HTERT RPE-1 (cell line): Measurements from ENCODE around the gene CSNK2B.
"Not testable (repeated sequence)": the region's sequence is repeated elsewhere in the genome, so short reads cannot be mapped to it uniquely, and the experiment has no call there.

Experiments used
- in situ Hi-C: fragments of 300-500 bp; cut with MboI; formaldehyde crosslinking; loops from 4 replicates; pipeline ENCODE4 v1.14.3; 2020; ENCODE audit warnings: low sequenced_read_pairs

The CSNK2B gene

DNA sequence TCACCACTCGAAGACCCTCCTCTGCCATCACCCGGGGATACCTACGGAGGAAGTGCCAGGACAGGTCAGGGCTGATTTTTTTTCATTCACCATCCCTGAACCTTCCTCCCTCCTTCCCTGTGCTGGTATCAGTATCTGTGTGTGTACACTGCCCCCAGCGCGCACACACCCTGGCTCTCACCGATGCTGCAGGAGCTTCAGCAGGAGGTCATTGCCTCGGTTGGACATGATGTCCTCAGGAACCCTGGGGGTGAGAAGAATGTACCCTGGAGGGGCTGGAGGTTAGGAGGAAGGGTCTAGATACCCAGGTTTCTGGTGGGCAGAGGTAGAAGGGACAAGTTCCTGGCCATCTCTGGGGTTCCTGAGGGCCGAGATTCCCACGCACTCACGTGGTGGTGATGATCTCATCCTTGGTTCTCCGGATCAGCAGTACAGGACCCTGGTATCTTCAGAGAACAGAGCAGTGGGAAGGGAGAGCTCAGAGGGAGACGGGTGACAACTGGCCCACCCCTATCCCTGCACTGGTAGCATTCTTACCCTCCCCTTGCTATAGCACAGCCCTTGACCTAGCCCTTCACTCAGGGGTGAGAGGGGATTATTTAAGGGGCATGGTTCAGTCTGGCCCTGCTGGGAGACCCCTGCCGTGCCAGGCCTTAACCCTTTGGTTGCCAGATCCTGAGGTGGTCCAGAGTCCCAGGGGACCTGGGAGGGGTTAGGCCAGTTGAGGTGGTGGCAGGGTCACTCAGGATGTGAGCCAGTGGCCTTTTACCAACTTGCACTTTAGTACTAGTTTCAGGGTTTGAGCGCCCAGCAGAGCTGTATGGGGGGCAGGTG, 22.2 kb downstream of the CSNK2B start:
- in situ Hi-C loops: no loop called here

DNA sequence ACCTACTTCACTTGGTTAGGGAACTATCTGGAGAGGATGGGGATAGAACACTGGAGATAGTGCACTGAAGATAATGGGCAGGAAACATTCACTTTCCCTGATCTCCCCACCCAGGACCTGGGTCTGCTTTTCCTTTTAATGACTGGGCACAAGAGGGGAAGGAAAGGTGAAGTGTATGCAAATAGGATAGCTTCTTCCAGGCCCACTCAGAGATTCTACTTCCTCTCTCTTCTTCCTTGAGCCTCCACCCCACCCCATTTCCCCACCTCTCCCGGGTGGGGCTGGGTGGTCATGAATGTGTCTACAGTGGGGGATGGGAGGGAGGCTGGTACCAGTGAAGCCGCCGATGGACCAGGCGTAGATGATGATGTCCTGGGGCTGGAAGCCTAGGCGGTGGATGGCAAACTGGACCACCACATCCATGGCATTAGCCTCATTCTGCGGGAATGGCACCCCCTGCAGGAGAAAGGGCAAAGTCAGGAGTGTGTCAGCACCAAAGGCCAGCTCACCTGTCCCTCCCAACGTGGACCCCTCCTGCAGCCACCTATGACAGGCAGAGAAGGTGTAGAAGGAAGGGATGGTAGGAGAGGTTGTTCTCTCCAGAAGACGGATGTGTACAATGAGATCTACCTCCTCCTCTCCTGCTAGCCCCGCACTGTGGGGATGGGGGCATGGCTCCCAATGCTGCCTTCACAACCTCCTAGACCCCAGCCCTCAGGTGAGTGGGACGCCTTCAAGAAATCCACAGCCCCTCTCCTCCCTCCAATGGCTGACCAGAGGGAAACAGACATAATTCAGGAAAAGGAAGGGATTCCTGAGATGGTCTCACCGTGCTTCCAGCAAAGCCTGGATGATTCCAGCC, 23.6 kb downstream of the CSNK2B start:
- in situ Hi-C loops: no loop called here

DNA sequence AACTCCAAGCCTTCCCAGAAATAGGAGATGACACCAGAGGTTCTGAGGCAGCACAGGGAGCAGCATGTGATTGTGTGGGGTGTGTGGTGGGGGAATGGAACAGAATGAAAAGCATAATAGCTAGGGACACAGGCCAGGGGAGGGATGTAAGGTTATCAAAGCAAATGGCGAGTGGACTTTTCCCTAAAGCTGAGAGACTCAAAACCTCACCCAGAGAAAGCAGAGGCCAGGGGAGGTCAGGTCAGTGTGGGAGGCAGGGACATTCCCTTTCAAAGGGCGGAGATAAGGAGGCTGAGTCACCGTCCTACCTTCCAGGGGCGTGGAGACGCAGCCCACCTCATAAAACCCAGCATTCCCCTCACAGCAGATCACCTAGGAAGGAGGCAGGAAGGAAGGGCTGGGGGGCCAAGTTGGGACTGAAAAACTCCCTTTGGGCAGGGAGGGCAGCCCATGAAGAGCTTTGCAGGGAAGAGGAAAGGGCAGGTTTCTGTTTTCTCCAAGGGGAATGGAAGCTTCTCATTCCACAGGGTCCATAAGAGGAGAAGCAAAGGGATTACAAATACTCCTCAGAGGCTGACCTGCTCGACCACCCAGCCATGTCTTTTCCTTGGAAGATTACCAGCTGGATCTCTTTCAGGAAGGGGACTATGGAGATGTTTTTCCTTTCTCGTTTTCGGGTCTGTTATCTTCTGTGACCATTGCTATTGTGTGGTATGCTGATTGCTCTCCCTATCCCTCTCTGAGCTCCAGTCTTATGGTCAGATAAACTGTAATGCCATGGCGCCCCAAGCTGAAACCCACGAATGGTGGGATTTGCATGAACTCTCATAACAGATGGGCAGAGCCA, 24.6 kb downstream of the CSNK2B start:
- in situ Hi-C loops: no loop called here

DNA sequence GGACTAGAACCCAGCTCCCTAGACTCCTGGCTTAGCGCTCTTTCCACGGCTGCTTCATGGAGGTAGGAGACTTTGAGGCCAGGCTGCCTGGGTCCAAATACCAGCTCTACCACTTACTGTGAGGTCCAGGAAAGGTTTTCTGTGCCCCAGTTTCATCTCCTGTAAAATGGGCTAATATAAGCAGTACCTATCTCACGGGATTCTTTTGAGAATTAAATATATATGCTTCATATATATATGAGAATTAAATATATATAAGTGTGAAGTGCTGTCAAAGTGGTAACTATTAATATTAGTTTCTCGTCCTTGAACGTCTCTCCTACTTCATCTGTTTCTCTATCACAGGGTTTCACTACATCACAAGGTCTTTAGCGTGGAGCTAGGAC, 25.2 kb downstream of the CSNK2B start:
- in situ Hi-C loops: no loop called here

DNA sequence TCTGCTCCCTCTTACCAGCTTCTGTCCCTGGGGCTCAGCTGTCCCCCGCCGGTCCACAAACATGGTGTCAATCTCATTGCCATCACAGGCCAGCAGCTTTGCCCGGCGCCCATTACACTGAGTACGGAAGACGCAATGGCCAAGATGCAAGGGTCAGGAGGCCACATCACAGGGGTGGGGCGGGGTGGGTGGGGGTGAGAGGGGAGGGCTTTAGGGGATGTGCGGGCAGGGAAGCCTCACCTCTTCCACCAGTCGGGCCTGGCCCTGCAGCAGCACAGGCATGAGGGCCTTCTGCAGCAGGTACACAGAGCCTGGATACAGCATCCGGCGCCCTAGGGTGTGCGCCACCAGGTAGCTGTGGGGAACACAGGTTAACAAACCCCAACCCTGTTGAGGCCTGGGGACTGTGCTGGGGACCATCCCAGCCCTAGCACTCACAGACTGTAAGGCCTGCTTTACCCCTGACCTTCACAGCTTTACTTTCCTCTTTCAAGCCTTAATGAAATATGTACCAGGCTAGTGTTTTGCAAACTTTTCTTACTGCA, 25.8 kb downstream of the CSNK2B start:
- in situ Hi-C loops: no loop called here

DNA sequence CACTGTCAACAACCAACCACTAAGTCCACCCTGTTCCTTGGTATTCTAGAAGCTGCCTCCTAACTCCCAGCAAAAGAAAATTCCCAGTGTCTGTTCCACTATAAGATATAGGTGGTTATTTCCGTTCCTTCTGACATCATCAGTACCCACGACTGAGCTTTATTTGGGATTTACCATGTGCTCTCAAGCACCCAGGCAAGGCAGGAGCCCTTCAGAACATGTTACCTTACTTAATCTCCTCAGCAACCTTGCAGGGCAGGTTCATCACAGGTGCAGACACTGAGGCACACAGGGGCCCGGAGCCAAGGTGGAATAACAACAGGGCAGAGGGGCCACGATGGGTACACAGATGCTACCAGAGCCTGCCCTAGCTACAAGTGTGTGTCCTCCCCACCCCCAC, 26.5 kb downstream of the CSNK2B start:
- in situ Hi-C loops: no loop called here

DNA sequence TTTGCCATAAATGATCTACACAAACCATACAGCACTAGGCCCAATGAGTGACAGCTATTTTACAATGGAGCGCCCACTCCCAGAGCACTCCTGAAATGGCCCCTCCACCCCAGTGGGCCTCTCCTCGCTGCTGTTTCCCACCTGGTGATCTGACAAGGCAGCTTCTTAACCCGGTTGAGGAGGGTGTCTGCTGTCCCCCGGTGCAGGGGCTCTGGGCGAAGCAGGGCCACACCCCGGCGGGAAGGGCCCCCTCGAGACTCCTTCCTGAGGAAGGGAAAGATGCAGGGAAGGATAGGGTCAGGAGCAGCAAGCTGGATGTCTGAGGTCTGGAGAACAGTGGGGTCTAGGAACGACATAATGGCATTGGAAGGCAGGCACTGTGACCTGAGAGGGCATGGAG, 27.0 kb downstream of the CSNK2B start:
- in situ Hi-C loops: no loop called here

DNA sequence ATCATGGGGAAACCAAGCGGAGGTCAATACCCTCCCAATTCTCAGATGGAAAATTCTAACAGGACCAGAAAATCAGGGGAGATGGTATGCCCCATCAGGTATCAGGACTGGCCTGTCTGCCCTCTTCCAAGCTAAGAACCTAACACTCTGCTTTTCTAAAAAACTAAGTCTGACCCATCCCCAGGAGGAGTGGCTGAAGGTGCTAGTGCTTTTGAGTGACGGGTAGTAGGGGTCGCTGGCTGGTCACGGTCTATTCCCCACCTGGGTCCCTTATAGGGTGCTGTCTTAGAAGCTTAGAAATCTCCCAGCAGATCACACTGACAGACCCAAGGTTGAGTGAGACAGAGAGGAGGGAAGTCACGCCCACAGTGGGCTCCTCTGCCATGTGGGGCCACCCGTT, 27.7 kb downstream of the CSNK2B start:
- in situ Hi-C loops: no loop called here

DNA sequence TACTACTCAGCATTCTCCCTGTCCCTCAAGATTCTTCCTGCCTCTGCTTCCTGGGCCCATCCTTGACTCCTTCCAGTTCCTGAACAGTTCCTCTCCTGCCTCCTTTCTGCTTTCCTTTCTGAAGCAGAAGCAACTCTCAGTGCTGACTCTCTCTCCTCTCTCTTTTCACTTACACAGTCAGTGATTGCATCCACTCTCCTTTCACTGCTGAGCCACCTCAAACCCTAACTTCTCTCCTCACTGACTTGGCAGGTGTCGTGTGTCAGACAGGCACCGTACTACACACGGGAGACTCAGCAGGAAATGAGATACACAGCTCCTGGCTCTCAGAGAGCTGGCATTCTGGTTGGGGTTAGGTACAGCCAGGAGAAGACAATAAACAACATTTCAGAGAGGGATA, 31.7 kb downstream of the CSNK2B start:
- in situ Hi-C loops: no loop called here

DNA sequence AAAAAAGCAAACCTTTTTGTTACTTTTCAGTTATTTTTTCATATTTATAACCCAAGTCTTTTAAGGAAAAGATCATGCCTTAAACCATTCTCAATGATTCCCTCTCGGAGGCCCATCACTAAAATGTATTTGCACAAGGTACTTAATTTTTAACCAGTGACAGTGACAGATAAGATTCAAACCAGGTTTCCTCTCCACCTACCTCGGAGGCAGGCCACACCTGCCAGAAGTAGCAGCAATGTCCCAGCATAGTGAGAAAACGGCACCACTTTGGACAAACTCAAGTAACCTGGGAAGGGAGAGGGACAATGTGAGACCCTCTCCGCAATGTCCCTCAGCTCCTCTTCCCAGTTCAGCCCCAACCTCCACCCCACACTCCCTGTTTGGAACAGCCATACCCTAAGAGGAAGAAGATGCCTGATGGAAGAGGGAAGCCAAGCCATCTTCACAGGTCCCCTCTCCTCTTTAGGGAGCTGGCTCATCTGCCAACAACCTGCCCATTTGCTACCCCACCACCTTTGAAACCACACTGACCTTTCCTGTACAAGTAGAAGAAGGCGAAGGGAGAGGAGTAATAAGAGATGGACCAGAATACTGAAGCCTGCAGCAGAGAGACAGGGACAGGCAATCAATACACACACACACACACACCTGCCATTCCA, 35.0 kb downstream of the CSNK2B start:
- in situ Hi-C loops: no loop called here

DNA sequence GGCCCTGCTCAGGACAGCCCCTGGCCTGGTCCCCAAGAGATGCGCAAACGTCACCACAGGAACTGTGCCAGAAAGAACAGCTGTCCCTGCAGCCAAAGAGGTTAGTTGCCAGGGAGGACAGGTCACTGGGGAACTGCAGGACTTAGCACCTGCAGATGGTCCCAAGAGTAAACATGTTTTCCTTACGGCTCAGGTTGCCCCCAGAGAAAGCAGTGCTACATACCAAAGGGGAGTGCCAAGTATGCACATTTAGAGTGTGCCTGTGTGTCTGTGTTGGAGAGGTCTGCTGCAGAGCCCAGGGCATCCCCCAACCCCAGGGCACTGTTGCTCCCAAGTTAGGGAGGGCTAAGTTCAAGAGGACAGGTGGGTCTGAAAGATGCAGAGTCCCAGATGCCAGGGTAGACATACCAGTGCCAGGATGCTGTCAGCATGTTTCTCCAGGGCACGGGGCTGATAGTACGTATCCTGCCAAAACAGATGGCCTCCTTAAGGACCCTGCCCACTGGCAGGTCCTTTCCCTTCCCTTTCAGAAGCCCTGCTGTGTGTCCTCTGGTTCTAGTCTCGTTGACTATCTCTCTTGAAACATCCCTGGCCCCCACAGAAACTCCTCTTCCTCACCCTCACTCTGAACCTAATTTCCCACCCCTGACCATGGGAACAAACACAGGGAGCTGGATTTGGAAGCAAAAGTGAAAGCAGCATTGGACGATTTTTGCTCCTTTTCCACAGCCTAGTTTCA, 36.0 kb downstream of the CSNK2B start:
- in situ Hi-C loops: no loop called here

DNA sequence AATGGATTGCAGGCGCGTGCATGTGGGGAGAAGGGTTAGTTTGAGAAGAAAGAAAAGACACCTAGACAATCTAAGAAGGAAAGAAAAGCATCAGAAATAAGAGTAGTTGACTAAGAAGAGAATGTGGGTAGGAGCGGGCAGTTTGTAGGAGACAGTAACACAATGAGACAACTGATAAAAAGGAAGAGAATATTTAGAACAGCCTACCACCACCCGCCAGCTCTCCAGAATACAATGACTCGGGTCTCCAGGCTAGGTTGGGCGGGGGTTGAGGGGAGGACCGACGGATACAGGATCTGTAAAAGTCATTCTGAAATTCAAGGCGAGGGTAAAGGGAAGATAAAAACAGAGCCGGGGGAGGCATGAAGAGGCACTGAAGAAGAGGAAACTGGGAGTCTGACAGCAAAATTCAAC, 36.5 kb downstream of the CSNK2B start:
- in situ Hi-C loops: no loop called here

DNA sequence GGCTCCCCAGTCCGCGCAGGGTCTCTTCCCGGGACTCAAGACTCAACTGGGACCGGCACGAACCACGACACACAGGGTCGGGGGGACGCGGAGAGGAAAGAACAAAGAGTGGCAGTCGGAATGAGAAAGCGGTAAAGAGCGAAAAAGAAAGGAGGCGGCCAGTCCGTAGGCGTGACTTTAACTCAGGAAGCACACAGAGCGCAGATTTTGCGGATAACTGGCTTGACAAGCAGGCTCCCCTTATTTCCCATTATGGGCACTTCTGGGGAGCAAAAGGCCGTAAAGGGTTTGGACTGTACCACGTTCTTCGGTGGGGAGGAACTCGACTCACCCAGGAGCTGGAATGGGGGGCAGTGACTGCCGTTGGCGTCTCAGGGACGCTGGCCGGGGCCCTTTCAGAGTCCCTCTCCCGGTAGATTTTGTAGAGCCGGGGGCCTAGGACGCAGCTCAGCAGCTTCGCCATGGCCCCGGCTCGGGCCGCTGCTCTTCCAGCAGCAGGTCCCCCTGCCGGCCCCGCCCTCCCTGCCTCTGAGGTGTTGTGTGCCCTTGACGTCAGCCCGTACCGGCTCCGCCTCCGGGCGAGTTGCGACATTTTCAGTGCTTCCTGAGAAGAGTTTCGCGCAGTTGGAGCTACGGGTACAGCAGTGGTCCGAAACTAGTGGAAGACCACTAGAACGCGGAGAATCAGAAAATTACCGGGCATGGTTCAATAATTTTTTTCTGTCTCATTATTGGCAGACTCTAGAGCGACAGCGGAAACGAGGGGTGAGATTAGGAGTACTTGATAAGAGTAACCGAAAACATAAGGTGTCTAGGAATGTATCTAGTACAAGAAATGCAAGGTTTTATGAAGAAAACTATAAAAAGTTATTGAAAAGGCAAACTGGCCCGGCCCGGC, 37.2 kb downstream of the CSNK2B start, which contains the start of gene ABHD16A:
Gene ABHD16A (minus strand): TSS at position 506 of the 898 bp plus-strand sequence. CDS start 43 bp downstream, at position 463.
- in situ Hi-C loops: no loop called here

DNA sequence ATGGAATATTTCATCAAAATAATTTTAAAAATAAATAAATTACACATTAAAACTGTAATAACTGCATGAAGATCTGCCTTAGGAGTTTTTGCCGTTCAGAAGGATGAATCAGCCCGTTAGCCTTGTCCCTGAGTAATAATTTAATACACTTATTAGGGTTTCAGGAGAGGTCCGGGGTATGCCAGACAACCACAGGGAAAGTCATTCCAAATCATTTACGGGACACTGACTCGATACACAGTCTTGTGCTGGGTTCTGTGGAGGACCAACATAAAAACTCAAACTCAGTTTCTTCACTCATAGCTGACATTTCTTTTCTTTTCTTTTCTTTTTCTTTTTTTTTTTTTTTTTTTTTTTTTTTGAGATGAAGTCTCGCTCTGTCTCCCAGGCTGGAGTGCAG, 40.1 kb downstream of the CSNK2B start:
- in situ Hi-C loops: no loop called here

DNA sequence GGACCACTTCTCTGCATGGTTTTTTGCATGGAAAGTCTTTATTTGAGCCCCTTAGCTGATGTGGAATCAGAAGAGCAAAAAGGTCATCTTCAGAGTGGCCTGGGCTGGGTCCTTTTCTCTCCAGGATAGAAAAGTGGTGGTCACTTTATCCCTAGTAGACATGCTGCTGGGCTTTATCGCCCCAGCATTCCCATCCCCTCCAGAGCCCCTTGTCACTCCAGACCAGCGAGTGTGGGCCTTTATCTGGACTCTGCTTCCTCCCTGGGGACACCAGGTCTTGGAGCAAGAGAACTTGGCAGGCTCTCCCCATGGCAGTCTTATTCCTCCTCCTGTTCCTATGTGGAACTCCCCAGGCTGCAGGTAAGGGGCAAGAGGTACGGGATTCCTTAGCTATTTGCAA, 40.7 kb downstream of the CSNK2B start, which contains the start of gene LY6G6F:
Gene LY6G6F (plus strand): TSS at position 268 of the 400 bp plus-strand sequence. CDS start 41 bp downstream, at position 309.
- in situ Hi-C loops: no loop called here

DNA sequence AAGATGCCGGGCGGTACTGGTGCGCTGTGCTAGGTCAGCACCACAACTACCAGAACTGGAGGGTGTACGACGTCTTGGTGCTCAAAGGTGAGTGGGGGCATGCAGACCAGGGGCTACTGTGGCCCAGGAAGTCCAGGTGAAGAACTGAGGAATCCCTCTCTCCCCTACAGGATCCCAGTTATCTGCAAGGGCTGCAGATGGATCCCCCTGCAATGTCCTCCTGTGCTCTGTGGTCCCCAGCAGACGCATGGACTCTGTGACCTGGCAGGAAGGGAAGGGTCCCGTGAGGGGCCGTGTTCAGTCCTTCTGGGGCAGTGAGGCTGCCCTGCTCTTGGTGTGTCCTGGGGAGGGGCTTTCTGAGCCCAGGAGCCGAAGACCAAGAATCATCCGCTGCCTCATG, 41.8 kb downstream of the CSNK2B start:
- in situ Hi-C loops: no loop called here

DNA sequence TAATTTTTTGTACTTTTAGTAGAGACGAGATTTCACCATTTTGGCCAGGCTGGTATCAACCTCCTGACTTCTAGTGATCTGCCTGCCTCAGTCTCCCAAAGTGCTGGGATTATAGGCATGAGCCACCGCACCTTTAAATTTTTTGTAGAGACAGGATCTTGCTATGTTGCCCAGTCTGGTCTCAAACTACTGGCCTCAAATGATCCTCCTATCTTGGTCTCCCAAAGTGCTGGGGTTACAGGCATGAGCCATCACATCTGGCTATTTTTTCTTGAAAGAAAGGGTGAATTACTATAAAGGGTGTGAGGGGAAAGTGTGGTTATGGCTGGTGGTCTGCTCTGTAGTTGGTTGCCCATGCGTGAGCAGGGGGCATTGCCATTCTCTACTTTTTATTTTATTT, 42.3 kb downstream of the CSNK2B start:
- in situ Hi-C loops: no loop called here

DNA sequence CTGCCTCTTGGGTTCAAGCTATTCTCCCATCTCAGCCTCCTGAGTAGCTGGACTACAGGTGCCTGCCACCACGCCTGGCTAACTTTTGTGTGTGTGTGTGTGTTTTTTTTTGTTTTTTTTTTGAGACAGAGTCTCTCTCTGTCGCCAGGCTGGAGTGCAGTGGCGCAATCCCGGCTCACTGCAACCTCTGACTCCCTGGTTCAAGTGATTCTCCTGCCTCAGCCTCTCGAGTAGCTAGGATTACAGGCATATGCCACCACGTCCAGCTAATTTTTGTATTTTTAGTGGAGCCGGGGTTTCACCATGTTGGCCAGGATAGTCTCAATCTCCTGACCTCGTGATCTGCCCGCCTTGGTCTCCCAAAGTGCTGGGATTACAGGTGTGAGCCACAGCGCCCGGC, 43.3 kb downstream of the CSNK2B start:
- in situ Hi-C loops: not testable (repeated sequence)
